H9 (cell line): ENCODE measurements around the gene LILRA6. TPM values are rescaled to one million over a fixed set of nuclear protein-coding genes. Genes with fewer than 3 reads are reported as not detected.
"Not testable (repeated sequence)": the region's sequence is repeated elsewhere in the genome, so short reads cannot be mapped to it uniquely, and the experiment has no call there.

Source experiments
- DNase-seq: peaks from one replicate; pipeline ENCODE4 v3.0.0-alpha.2; 2017
- H2AFZ ChIP-seq: one replicate; pipeline ENCODE4 v1.6.1; 2013; ENCODE audit warnings: mild to moderate bottlenecking, low read length, control low read depth, moderate library complexity
- H2AK5ac ChIP-seq: 2 replicates; pipeline ENCODE4 v1.6.1; 2013; ENCODE audit warnings: low read length, control low read depth, mixed read lengths; ENCODE audit not compliant: insufficient read length
- H2BK120ac ChIP-seq: one replicate; pipeline ENCODE4 v1.6.1; 2013; ENCODE audit warnings: low read depth, mild to moderate bottlenecking, low read length, control low read depth, inconsistent platforms; ENCODE audit not compliant: poor library complexity, severe bottlenecking
- H2BK12ac ChIP-seq: 2 replicates; pipeline ENCODE4 v1.6.1; 2013; ENCODE audit warnings: low read length, control low read depth, mixed read lengths, low read depth; ENCODE audit not compliant: insufficient read length
- H2BK15ac ChIP-seq: 2 replicates; pipeline ENCODE4 v1.6.1; 2013; ENCODE audit warnings: low read depth, low read length, control low read depth
- H2BK20ac ChIP-seq: one replicate; pipeline ENCODE4 v1.6.1; 2013; ENCODE audit warnings: low read depth, mild to moderate bottlenecking, low read length, control low read depth, inconsistent platforms; ENCODE audit not compliant: poor library complexity, severe bottlenecking
- H2BK5ac ChIP-seq: 2 replicates; pipeline ENCODE4 v1.6.1; 2013; ENCODE audit warnings: low read length, control low read depth, mixed read lengths; ENCODE audit not compliant: insufficient read length
- H3K14ac ChIP-seq: 2 replicates; pipeline ENCODE4 v1.6.1; 2013; ENCODE audit warnings: low read length, control low read depth; ENCODE audit not compliant: insufficient read depth
- H3K18ac ChIP-seq: 2 replicates; pipeline ENCODE4 v1.6.1; 2013; ENCODE audit warnings: low read depth, mild to moderate bottlenecking, mixed read lengths, low read length, control low read depth; ENCODE audit not compliant: insufficient read length
- H3K23ac ChIP-seq: 2 replicates; pipeline ENCODE4 v1.6.1; 2013; ENCODE audit warnings: low read length, control low read depth, mixed read lengths, low read depth; ENCODE audit not compliant: insufficient read length
- H3K23me2 ChIP-seq: 2 replicates; pipeline ENCODE4 v1.6.1; 2013; ENCODE audit warnings: low read depth, mild to moderate bottlenecking, mixed read lengths, low read length, control low read depth; ENCODE audit not compliant: insufficient read length, poor library complexity, severe bottlenecking
- H3K27ac ChIP-seq: 2 replicates; pipeline ENCODE4 v1.5.1; 2013; ENCODE audit warnings: low read length, control low read depth, mixed read lengths, low read depth; ENCODE audit not compliant: insufficient read length
- H3K27me3 ChIP-seq: 2 replicates; pipeline ENCODE4 v1.6.1; 2013; ENCODE audit warnings: low read length, control low read depth, inconsistent platforms; ENCODE audit not compliant: insufficient read depth
- H3K4ac ChIP-seq: 2 replicates; pipeline ENCODE4 v1.6.1; 2013; ENCODE audit warnings: low read depth, mild to moderate bottlenecking, control low read depth, inconsistent platforms, low read length, moderate library complexity
- H3K4me1 ChIP-seq: 2 replicates; pipeline ENCODE4 v1.6.1; 2013; ENCODE audit warnings: low read length, control low read depth, inconsistent platforms; ENCODE audit not compliant: insufficient read depth
- H3K4me2 ChIP-seq: 2 replicates; pipeline ENCODE4 v1.6.1; 2013; ENCODE audit warnings: low read length, control low read depth, mixed read lengths; ENCODE audit not compliant: insufficient read length, insufficient read depth
- H3K56ac ChIP-seq: 2 replicates; pipeline ENCODE4 v1.6.1; 2013; ENCODE audit warnings: low read depth, mild to moderate bottlenecking, mixed read lengths, low read length, control low read depth; ENCODE audit not compliant: insufficient read length
- H3K79me1 ChIP-seq: 2 replicates; pipeline ENCODE4 v1.6.1; 2013; ENCODE audit warnings: low read depth, mild to moderate bottlenecking, moderate library complexity, low read length, control low read depth, inconsistent platforms; ENCODE audit not compliant: insufficient read depth, poor library complexity, severe bottlenecking
- H3K79me2 ChIP-seq: 2 replicates; pipeline ENCODE4 v1.6.1; 2013; ENCODE audit warnings: low read length, control low read depth, inconsistent platforms; ENCODE audit not compliant: insufficient read depth
- H3K9ac ChIP-seq: 2 replicates; pipeline ENCODE4 v1.6.1; 2013; ENCODE audit warnings: low read length, control low read depth, mixed read lengths; ENCODE audit not compliant: insufficient read length; ENCODE audit errors: extremely low read depth
- H3K9me3 ChIP-seq: one replicate; pipeline ENCODE4 v1.6.1; 2013; ENCODE audit warnings: low read depth, low read length, inconsistent platforms; ENCODE audit not compliant: control insufficient read depth
- H3T11ph ChIP-seq: one replicate; pipeline ENCODE4 v1.6.1; 2013; ENCODE audit warnings: mild to moderate bottlenecking, low read length, control low read depth, inconsistent platforms
- H4K20me1 ChIP-seq: one replicate; pipeline ENCODE4 v1.6.1; 2013; ENCODE audit not compliant: control insufficient read depth, insufficient read length, insufficient read depth
- H4K5ac ChIP-seq: 2 replicates; pipeline ENCODE4 v1.6.1; 2013; ENCODE audit warnings: low read depth, mild to moderate bottlenecking, mixed read lengths, low read length, control low read depth; ENCODE audit not compliant: insufficient read length
- H4K8ac ChIP-seq: replicated peaks from 2 replicates; pipeline ENCODE4 v1.6.1; 2013; ENCODE audit warnings: low read length, control low read depth, mixed read lengths, low read depth; ENCODE audit not compliant: insufficient read length
- H4K91ac ChIP-seq: 2 replicates; pipeline ENCODE4 v1.6.1; 2013; ENCODE audit warnings: low read depth, mild to moderate bottlenecking, moderate library complexity, mixed read lengths, low read length, control low read depth; ENCODE audit not compliant: insufficient read length
- H3K27ac Mint-ChIP-seq, 3 experiments: 2 replicates in 2 of 3; 3 replicates in 1 of 3; pipeline ENCODE4 v1.8.0; 2020 to 2021; ENCODE audit warnings: mixed read lengths in 3 of 3, mild to moderate bottlenecking in 1 of 3, moderate library complexity in 1 of 3
- H3K27me3 Mint-ChIP-seq: 2 replicates; pipeline ENCODE4 v1.8.0; 2021; ENCODE audit warnings: low read depth, mild to moderate bottlenecking, moderate library complexity, mixed read lengths
- H3K36me3 Mint-ChIP-seq, 3 experiments: 2 replicates in 2 of 3; 3 replicates in 1 of 3; pipeline ENCODE4 v1.8.0; 2020 to 2021; ENCODE audit warnings: low read depth in 3 of 3, mixed read lengths in 3 of 3; ENCODE audit not compliant: insufficient read depth in 1 of 3
- H3K4me1 Mint-ChIP-seq, 2 experiments: 2 replicates each; pipeline ENCODE4 v1.8.0; 2020; ENCODE audit warnings: mixed read lengths in 2 of 2
- H3K4me3 Mint-ChIP-seq, 2 experiments: 2 replicates in 1 of 2; 3 replicates in 1 of 2; pipeline ENCODE4 v1.8.0; 2020 to 2021; ENCODE audit warnings: mild to moderate bottlenecking in 2 of 2, mixed read lengths in 2 of 2, moderate library complexity in 1 of 2
- H3K9me3 Mint-ChIP-seq, 2 experiments: 2 replicates in 1 of 2; 3 replicates in 1 of 2; pipeline ENCODE4 v1.8.0; 2020; ENCODE audit warnings: mild to moderate bottlenecking in 2 of 2, mixed read lengths in 2 of 2, moderate library complexity in 1 of 2
- CTCF ChIP-seq: fragments of 200-600 bp; sonication (generic); conservative IDR thresholded peaks from 3 replicates; pipeline ENCODE4 v1.8.0; 2021; ENCODE audit warnings: antibody characterized with exemption, mild to moderate bottlenecking
- WGBS: extraction: QIAGEN DNeasy Blood & Tissue Kit; methylation state at CpG from one replicate; pipeline ENCODE4 v1.1.7; 2013; ENCODE audit warnings: missing lambda C conversion rate, low lambda C conversion rate, mixed read lengths; ENCODE audit not compliant: insufficient read length; ENCODE audit errors: extremely low coverage; 5-methylcytosine and 5-hydroxymethylcytosine counted together
- total RNA-seq: library from RNA; stranded (reverse); gene quantifications from 2 replicates; pipeline ENCODE4 v1.2.1, GENCODE V29; 2021

Gene LILRA6
- total RNA-seq, 1 experiment from 2014 or later: not detected

DNA sequence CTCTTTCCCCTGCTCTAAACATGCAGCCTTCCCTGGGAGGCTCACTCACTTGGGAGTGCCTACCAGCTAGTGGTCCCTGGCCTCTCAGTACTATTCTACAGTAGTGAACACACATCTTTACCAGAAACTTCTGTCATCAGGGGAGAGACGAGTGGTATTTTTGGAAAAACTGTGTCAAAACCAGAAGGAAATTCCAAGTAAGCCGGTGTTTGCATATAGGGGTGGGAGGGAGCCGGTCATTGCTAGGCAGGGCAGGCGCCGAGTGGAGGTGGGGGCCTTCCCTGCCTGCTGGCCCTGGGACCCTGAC, 35.0 kb downstream of the LILRA6 start:
- Histone ChIP-seq H3K79me2 (peaks cover 20% of the 10 kb centered on the region), H2BK120ac (no peak overlapping the region), H2BK12ac (no peak overlapping the region), H4K8ac (no peak overlapping the region), H3K4me1 (peaks cover 3% of the 10 kb centered on the region), H3K14ac (no peak overlapping the region), H3K23me2 (no peaks in the 10 kb centered on the region), H3T11ph (no peak overlapping the region), H3K56ac (no peak overlapping the region), H3K9me3 (no peaks in the 10 kb centered on the region), H4K91ac (no peak overlapping the region), H3K79me1 (peaks cover 2% of the 10 kb centered on the region), H3K23ac (no peak overlapping the region), H2BK20ac (no peak overlapping the region), H4K5ac (no peak overlapping the region), H2AK5ac (no peak overlapping the region), H3K27me3 (no peaks in the 10 kb centered on the region), H3K27ac (peak overlapping the region; percentile 20), H2BK15ac (no peak overlapping the region), H2AFZ (no peak overlapping the region), H3K4me2 (no peak overlapping the region), H3K18ac (no peak overlapping the region), H3K4ac (no peak overlapping the region), H4K20me1 (peaks cover 3% of the 10 kb centered on the region), H3K9ac (no peak overlapping the region), H2BK5ac (no peak overlapping the region)
- DNase-seq: no peak
- H3K27ac Mint-ChIP-seq: peak overlapping the region; percentile 41 to 95 (median 85); a peak in 5 of 7 replicates
- TF ChIP-seq CTCF: no peak
- peaks cover 3% of the 10 kb centered on the region for H3K27me3 Mint-ChIP-seq
- H3K4me3 Mint-ChIP-seq: peak overlapping the region in 1 of 2 experiments; percentile 15; a peak in 2 of 5 replicates
- whole genome bisulfite sequencing: no CpG with 5 or more reads among the region's 5 CpGs
- H3K36me3 Mint-ChIP-seq: peaks cover 65 to 73% (median 68%) of the 10 kb centered on the region in 3 experiments
- no peaks in the 10 kb centered on the region for H3K9me3 Mint-ChIP-seq
- peaks cover 39 to 56% of the 10 kb centered on the region in 2 experiments for H3K4me1 Mint-ChIP-seq

GRCh38 chr19:54207193-54207592, 35.4 kb downstream of the LILRA6 start:
- H2BK120ac ChIP-seq, H3K27ac ChIP-seq, H3K56ac ChIP-seq, H3K18ac ChIP-seq, H3T11ph ChIP-seq, H3K27me3 ChIP-seq, H4K20me1 ChIP-seq, DNase-seq, H3K9me3 ChIP-seq, H2BK15ac ChIP-seq, H3K4me1 ChIP-seq, H3K23ac ChIP-seq, H4K8ac ChIP-seq, H4K91ac ChIP-seq, H3K23me2 ChIP-seq, H3K79me1 ChIP-seq, H2BK12ac ChIP-seq, H2AK5ac ChIP-seq, H3K4ac ChIP-seq, H3K4me2 ChIP-seq, H2BK5ac ChIP-seq, H3K9ac ChIP-seq, H3K27me3 Mint-ChIP-seq, H2BK20ac ChIP-seq, H3K9me3 Mint-ChIP-seq, H2AFZ ChIP-seq, H3K14ac ChIP-seq, H4K5ac ChIP-seq: not testable (repeated sequence)
- peaks cover 44 to 60% of the 10 kb centered on the region in 2 experiments for H3K4me1 Mint-ChIP-seq
- peak overlapping the region in 1 of 2 experiments; percentile 15; a peak in 1 of 5 replicates for H3K4me3 Mint-ChIP-seq
- peak overlapping the region in 1 of 3 experiments; percentile 55; a peak in 3 of 7 replicates for H3K27ac Mint-ChIP-seq
- no CpG with 5 or more reads among the region's 23 CpGs for WGBS
- peaks cover 69 to 77% (median 72%) of the 10 kb centered on the region in 3 experiments for H3K36me3 Mint-ChIP-seq
- H3K79me2 ChIP-seq: peaks cover 24% of the 10 kb centered on the region
